NCI-H2196 (cell line): Measurements from ENCODE around the gene ARF6.
"Not testable (repeated sequence)": the region's sequence is repeated elsewhere in the genome, so short reads cannot be mapped to it uniquely, and the experiment has no call there.

Experiments
- DNase-seq: peaks from one replicate; lab custom pipeline; 2025; ENCODE audit not compliant: unreplicated experiment; lab: John Stamatoyannopoulos, UW

The ARF6 gene

GRCh38 chr14:49904270-49904669 is 11.4 kb downstream of the ARF6 start:
- DNase-seq, result no peak

GRCh38 chr14:49905989-49906388 is 13.1 kb downstream of the ARF6 start:
- no peak for DNase-seq

- DNase-seq, result no peak
Measured at GRCh38 chr14:49907186-49907585, 14.3 kb downstream of the ARF6 start.

- DNase-seq, result no peak
Measured at GRCh38 chr14:49908433-49908782, 15.5 kb downstream of the ARF6 start.

GRCh38 chr14:49909016-49909415 is 16.1 kb downstream of the ARF6 start:
- no peak for DNase-seq

GRCh38 chr14:49915085-49915484 is 22.2 kb downstream of the ARF6 start:
- DNase-seq, result no peak

GRCh38 chr14:49918706-49919105 is 25.8 kb downstream of the ARF6 start:
- no peak for DNase-seq

- DNase-seq, result no peak
Measured at GRCh38 chr14:49919825-49920659, 27.2 kb downstream of the ARF6 start.

GRCh38 chr14:49920935-49921334 is 28.1 kb downstream of the ARF6 start:
- DNase-seq, result no peak

- DNase-seq, result no peak
Measured at GRCh38 chr14:49921401-49921800, 28.5 kb downstream of the ARF6 start.

- no peak for DNase-seq
Measured at GRCh38 chr14:49923442-49923841, 30.6 kb downstream of the ARF6 start.

- no peak for DNase-seq
Measured at GRCh38 chr14:49923881-49924280, 31.0 kb downstream of the ARF6 start.

GRCh38 chr14:49924852-49925251 is 32.0 kb downstream of the ARF6 start:
- DNase-seq, result no peak

- DNase-seq, result no peak
Measured at GRCh38 chr14:49926803-49927202, 33.9 kb downstream of the ARF6 start.

GRCh38 chr14:49928015-49928414 is 35.1 kb downstream of the ARF6 start:
- DNase-seq, result no peak

- DNase-seq, result no peak
Measured at GRCh38 chr14:49930720-49931119, 37.8 kb downstream of the ARF6 start.

- DNase-seq, result no peak
Measured at GRCh38 chr14:49931523-49931922, 38.6 kb downstream of the ARF6 start.

- no peak for DNase-seq
Measured at GRCh38 chr14:49933128-49933527, 40.2 kb downstream of the ARF6 start.

GRCh38 chr14:49933704-49934103 is 40.8 kb downstream of the ARF6 start:
- no peak for DNase-seq

GRCh38 chr14:49934646-49935045 is 41.8 kb downstream of the ARF6 start:
- no peak for DNase-seq

- no peak for DNase-seq
Measured at GRCh38 chr14:49935526-49935925, 42.6 kb downstream of the ARF6 start.

GRCh38 chr14:49936246-49936645 is 43.4 kb downstream of the ARF6 start:
- DNase-seq, result not testable (repeated sequence)

- not testable (repeated sequence) for DNase-seq
Measured at GRCh38 chr14:49936882-49937281, 44.0 kb downstream of the ARF6 start.
